HG02840 (cell line): ENCODE measurements around the gene SEPTIN5.
"Not testable (repeated sequence)": the region's sequence is repeated elsewhere in the genome, so short reads cannot be mapped to it uniquely, and the experiment has no call there.

Source experiments
- ATAC-seq: cut with Tn5 transposase; IDR thresholded peaks from one replicate; pipeline ENCODE4 v1.9.1; 2021; ENCODE audit warnings: mild to moderate bottlenecking, moderate library complexity, moderate number of reproducible peaks; ENCODE audit not compliant: unreplicated experiment, low FRiP score

The SEPTIN5 gene

GRCh38 chr22:19680287-19680881 lies 33.9 kb upstream of the SEPTIN5 start:
- ATAC-seq, result no peak

GRCh38 chr22:19680911-19681862 lies 33.1 kb upstream of the SEPTIN5 start:
- ATAC-seq, result no peak

GRCh38 chr22:19681863-19682245 lies 32.4 kb upstream of the SEPTIN5 start:
- ATAC-seq, result no peak

GRCh38 chr22:19686946-19687345 lies 27.4 kb upstream of the SEPTIN5 start:
- ATAC-seq, result no peak

GRCh38 chr22:19687561-19688300 lies 26.6 kb upstream of the SEPTIN5 start:
- no peak for ATAC-seq

GRCh38 chr22:19688301-19689290 lies 25.7 kb upstream of the SEPTIN5 start:
- no peak for ATAC-seq

GRCh38 chr22:19689408-19689807 lies 24.9 kb upstream of the SEPTIN5 start:
- ATAC-seq, result no peak

- no peak for ATAC-seq
These were observed 23.1 kb upstream of the SEPTIN5 start for GRCh38 chr22:19691007-19691720.

- no peak for ATAC-seq
These were observed 22.5 kb upstream of the SEPTIN5 start for GRCh38 chr22:19691721-19692341.

- no peak for ATAC-seq
These were observed 20.7 kb upstream of the SEPTIN5 start for GRCh38 chr22:19693581-19693980.

GRCh38 chr22:19693981-19694670 lies 20.2 kb upstream of the SEPTIN5 start:
- ATAC-seq, result no peak

GRCh38 chr22:19694696-19695095 lies 19.6 kb upstream of the SEPTIN5 start:
- ATAC-seq, result no peak

- ATAC-seq, result no peak
These were observed 17.6 kb upstream of the SEPTIN5 start for GRCh38 chr22:19696504-19697276.

- ATAC-seq, result not testable (repeated sequence)
These were observed 16.4 kb upstream of the SEPTIN5 start for GRCh38 chr22:19697871-19698270.

GRCh38 chr22:19700790-19701419 lies 13.4 kb upstream of the SEPTIN5 start:
- no peak for ATAC-seq

- ATAC-seq, result no peak
These were observed 12.7 kb upstream of the SEPTIN5 start for GRCh38 chr22:19701420-19702145.
